ENCODE results near the gene TMEM145. TPM values are rescaled to one million over a fixed set of nuclear protein-coding genes. Genes with fewer than 3 reads are reported as not detected.
A peak's percentile ranks its signal among the peaks of the same experiment; 100 is the strongest.

The TMEM145 gene
- total RNA-seq, 4 donors from 2014 or later: not detected

- intact Hi-C loops (cut with DNase I): no loop called here
- H3K27ac ChIP-seq (replicated peaks in 1 of 4): peak overlapping the region; percentile 94 to 99 (median 98)
- no peaks in the 10 kb centered on the region for H3K9me3 ChIP-seq
- no CpG with 5 or more reads among the region's 76 CpGs for WGBS
- TF ChIP-seq EP300 (IDR thresholded peaks at IDR 0.05) (no peak), POLR2A (IDR thresholded peaks at IDR 0.05; ENCODE audit: low read depth) (no peak), CTCF (IDR thresholded peaks at IDR 0.05) (no peak), POLR2AphosphoS5 (IDR thresholded peaks at IDR 0.05) (no peak)
- no peak for DNase-seq (ENCODE audit: extremely low spot score)
- H3K4me1 ChIP-seq: peaks cover 59 to 73% (median 68%) of the 10 kb centered on the region in 4 donors
- peak overlapping the region; percentile 63 to 93 (median 70) for H3K4me3 ChIP-seq
- peaks cover 20 to 24% (median 23%) of the 10 kb centered on the region in 4 donors for H3K36me3 ChIP-seq
- H3K27me3 ChIP-seq: no peaks in the 10 kb centered on the region
Measured at GRCh38 chr19:42284066-42284501, 29.0 kb upstream of the TMEM145 start.

- no peak for DNase-seq (ENCODE audit: extremely low spot score)
- 4% methylated on average over 23 of the region's 41 CpGs for WGBS
- no peaks in the 10 kb centered on the region for H3K27me3 ChIP-seq
- H3K4me1 ChIP-seq: peaks cover 52 to 67% (median 61%) of the 10 kb centered on the region in 4 donors
- TF ChIP-seq POLR2AphosphoS5 (IDR thresholded peaks at IDR 0.05): no peak
- TF ChIP-seq EP300 (IDR thresholded peaks at IDR 0.05): no peak
- no peak for TF ChIP-seq POLR2A (IDR thresholded peaks at IDR 0.05; ENCODE audit: low read depth)
- no peak for TF ChIP-seq CTCF (IDR thresholded peaks at IDR 0.05)
- peak overlapping the region; percentile 63 to 93 (median 70) for H3K4me3 ChIP-seq
- H3K9me3 ChIP-seq: no peaks in the 10 kb centered on the region
- peaks cover 26 to 31% (median 30%) of the 10 kb centered on the region in 4 donors for H3K36me3 ChIP-seq
- peak overlapping the region; percentile 87 to 98 (median 92) for H3K27ac ChIP-seq (replicated peaks in 1 of 4)
- intact Hi-C loops (cut with DNase I): no loop called here
Measured at GRCh38 chr19:42284591-42285341, 28.3 kb upstream of the TMEM145 start.

- Histone ChIP-seq H3K27me3 (no peaks in the 10 kb centered on the region), H3K4me1 (peaks cover 51 to 62% (median 57%) of the 10 kb centered on the region in 4 donors), H3K9me3 (no peaks in the 10 kb centered on the region), H3K27ac (replicated peaks in 1 of 4) (peak overlapping the region; percentile 87 to 98 (median 92)), H3K4me3 (peak overlapping the region; percentile 63 to 93 (median 70)), H3K36me3 (peaks cover 34 to 38% (median 38%) of the 10 kb centered on the region in 4 donors)
- DNase-seq (ENCODE audit: extremely low spot score): no peak
- intact Hi-C loops (cut with DNase I): no loop called here
- WGBS: 17% methylated on average over 5 of the region's 5 CpGs
- TF ChIP-seq POLR2A (IDR thresholded peaks at IDR 0.05; ENCODE audit: low read depth) (no peak), POLR2AphosphoS5 (IDR thresholded peaks at IDR 0.05) (no peak), EP300 (IDR thresholded peaks at IDR 0.05) (no peak), CTCF (IDR thresholded peaks at IDR 0.05) (no peak)
Measured at GRCh38 chr19:42285541-42285941, 27.6 kb upstream of the TMEM145 start.

- intact Hi-C loops (cut with DNase I): no loop called here
- 14% methylated on average over 6 of the region's 6 CpGs for WGBS
Measured at GRCh38 chr19:42285988-42286348, 27.1 kb upstream of the TMEM145 start.

More at GRCh38 chr19:42285988-42286348, 27.1 kb upstream of the TMEM145 start:
- no peak for TF ChIP-seq EP300 (IDR thresholded peaks at IDR 0.05)
- TF ChIP-seq POLR2A (IDR thresholded peaks at IDR 0.05; ENCODE audit: low read depth): no peak
- no peak for TF ChIP-seq POLR2AphosphoS5 (IDR thresholded peaks at IDR 0.05)
- TF ChIP-seq CTCF (IDR thresholded peaks at IDR 0.05): no peak
- Histone ChIP-seq H3K9me3 (no peaks in the 10 kb centered on the region), H3K4me1 (peaks cover 50 to 62% (median 54%) of the 10 kb centered on the region in 4 donors), H3K4me3 (peak overlapping the region; percentile 63 to 93 (median 70)), H3K27ac (replicated peaks in 1 of 4) (peak overlapping the region; percentile 87 to 98 (median 92)), H3K36me3 (peaks cover 36 to 43% (median 42%) of the 10 kb centered on the region in 4 donors), H3K27me3 (no peaks in the 10 kb centered on the region)
- no peak for DNase-seq (ENCODE audit: extremely low spot score)

Measured in esophagus muscularis mucosa (tissue), 4 donors.